Neutrophil (primary cell): ENCODE data around the gene SLC6A13.
"Not testable (repeated sequence)": the region's sequence is repeated elsewhere in the genome, so short reads cannot be mapped to it uniquely, and the experiment has no call there.

Experiments used
- H3K27ac ChIP-seq: fragments of 200-600 bp; sonication (generic); 2 replicates; pipeline ENCODE4 v1.5.1; 2016; ENCODE audit warnings: mild to moderate bottlenecking, moderate library complexity
- H3K27me3 ChIP-seq: fragments of 200-600 bp; sonication (generic); 2 replicates; pipeline ENCODE4 v1.6.0; 2016; ENCODE audit warnings: mild to moderate bottlenecking
- H3K36me3 ChIP-seq: fragments of 200-600 bp; sonication (generic); 2 replicates; pipeline ENCODE4 v1.5.1; 2017
- H3K4me1 ChIP-seq, 2 experiments: fragments of 200-600 bp in 1 of 2; sonication (generic) in 1 of 2; 1 replicate in 1 of 2; 2 replicates in 1 of 2; pipeline versions ENCODE4 v1.5.1 to v1.6.1; 2013 to 2016; ENCODE audit warnings: low read depth in 1 of 2, low read length in 1 of 2, mild to moderate bottlenecking in 1 of 2, moderate library complexity in 1 of 2; ENCODE audit not compliant: control insufficient read depth in 1 of 2, insufficient read depth in 1 of 2
- H3K4me3 ChIP-seq, 2 experiments: fragments of 200-600 bp in 1 of 2; sonication (generic) in 1 of 2; 1 replicate in 1 of 2; 2 replicates in 1 of 2; pipeline ENCODE4 v1.5.1; 2013 to 2016; ENCODE audit warnings: low read depth in 1 of 2, low read length in 1 of 2, mild to moderate bottlenecking in 1 of 2, moderate library complexity in 1 of 2
- H3K9me3 ChIP-seq: fragments of 200-600 bp; sonication (generic); 2 replicates; pipeline ENCODE4 v1.5.1; 2016
- CTCF ChIP-seq: fragments of 200-600 bp; sonication (generic); IDR thresholded peaks from 2 replicates; pipeline ENCODE4 v1.5.1; 2016; ENCODE audit warnings: antibody characterized with exemption

SLC6A13 gene

GRCh38 chr12:219891-220352 is 42.7 kb downstream of the SLC6A13 start:
- peaks cover 3% of the 10 kb centered on the region for H3K27me3 ChIP-seq
- TF ChIP-seq CTCF: peak; percentile 71
- H3K4me1 ChIP-seq: peaks cover 0 to 6% of the 10 kb centered on the region in 2 experiments
- H3K36me3 ChIP-seq: no peaks in the 10 kb centered on the region
- no peaks in the 10 kb centered on the region for H3K9me3 ChIP-seq
- no peak overlapping the region for H3K27ac ChIP-seq
- no peak overlapping the region for H3K4me3 ChIP-seq

GRCh38 chr12:218728-219590 is 43.7 kb downstream of the SLC6A13 start:
- peaks cover 0 to 16% of the 10 kb centered on the region in 2 experiments for H3K4me1 ChIP-seq
- no peaks in the 10 kb centered on the region for H3K9me3 ChIP-seq
- peaks cover 13% of the 10 kb centered on the region for H3K27me3 ChIP-seq
- no peak overlapping the region for H3K4me3 ChIP-seq
- no peak for TF ChIP-seq CTCF
- H3K27ac ChIP-seq: no peak overlapping the region
- H3K36me3 ChIP-seq: no peaks in the 10 kb centered on the region

- no peak overlapping the region for H3K27ac ChIP-seq
- no peaks in the 10 kb centered on the region for H3K36me3 ChIP-seq
- H3K4me1 ChIP-seq: peaks cover 3 to 23% of the 10 kb centered on the region in 2 experiments
- H3K27me3 ChIP-seq: peaks cover 20% of the 10 kb centered on the region
- no peak for TF ChIP-seq CTCF
- H3K9me3 ChIP-seq: no peaks in the 10 kb centered on the region
- no peak overlapping the region for H3K4me3 ChIP-seq
These were observed 44.4 kb downstream of the SLC6A13 start for GRCh38 chr12:218221-218620.

- H3K4me1 ChIP-seq: peaks cover 9 to 34% of the 10 kb centered on the region in 2 experiments
- peaks cover 26% of the 10 kb centered on the region for H3K27me3 ChIP-seq
- not testable (repeated sequence) for H3K9me3 ChIP-seq, H3K36me3 ChIP-seq, H3K27ac ChIP-seq, H3K4me3 ChIP-seq
These were observed 45.6 kb downstream of the SLC6A13 start for GRCh38 chr12:217029-217428.

GRCh38 chr12:215116-215515 is 47.5 kb downstream of the SLC6A13 start:
- Histone ChIP-seq H3K4me1 (peaks cover 9 to 38% of the 10 kb centered on the region in 2 experiments), H3K27ac (peak overlapping the region; percentile 52), H3K9me3 (no peaks in the 10 kb centered on the region), H3K27me3 (peaks cover 31% of the 10 kb centered on the region), H3K4me3 (no peak overlapping the region), H3K36me3 (no peaks in the 10 kb centered on the region)
- TF ChIP-seq CTCF: no peak
